GM12872 (cell line): ENCODE measurements around the gene LCE1C.

Experiments
- TF ChIP-seq, protein P1 (sequence below): IDR thresholded peaks from 3 replicates; pipeline ENCODE4 v1.5.1; 2011; ENCODE audit warnings: low read depth, mild to moderate bottlenecking, low read length, moderate library complexity; ENCODE audit not compliant: insufficient read depth

The LCE1C gene

DNA sequence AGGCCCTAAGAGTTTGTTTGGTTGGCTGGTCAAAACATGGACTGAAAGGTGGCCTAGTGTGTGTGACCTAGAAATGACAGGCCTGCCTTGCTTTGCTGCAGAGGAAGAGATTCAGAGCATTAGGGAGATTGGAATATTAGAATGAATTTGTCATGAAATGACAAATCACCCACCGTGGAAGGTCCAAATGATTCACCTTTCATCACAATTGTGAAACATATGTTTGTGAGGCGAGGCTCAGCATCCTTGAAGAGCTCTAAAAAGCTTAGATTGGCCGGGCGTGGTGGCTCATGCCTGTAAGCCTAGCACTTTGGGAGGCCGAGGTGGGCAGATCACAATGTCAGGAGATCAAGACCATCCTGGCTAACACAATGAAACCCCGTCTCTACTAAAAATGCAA is 10.9 kb upstream of the LCE1C start:
- TF ChIP-seq, protein P1, sequence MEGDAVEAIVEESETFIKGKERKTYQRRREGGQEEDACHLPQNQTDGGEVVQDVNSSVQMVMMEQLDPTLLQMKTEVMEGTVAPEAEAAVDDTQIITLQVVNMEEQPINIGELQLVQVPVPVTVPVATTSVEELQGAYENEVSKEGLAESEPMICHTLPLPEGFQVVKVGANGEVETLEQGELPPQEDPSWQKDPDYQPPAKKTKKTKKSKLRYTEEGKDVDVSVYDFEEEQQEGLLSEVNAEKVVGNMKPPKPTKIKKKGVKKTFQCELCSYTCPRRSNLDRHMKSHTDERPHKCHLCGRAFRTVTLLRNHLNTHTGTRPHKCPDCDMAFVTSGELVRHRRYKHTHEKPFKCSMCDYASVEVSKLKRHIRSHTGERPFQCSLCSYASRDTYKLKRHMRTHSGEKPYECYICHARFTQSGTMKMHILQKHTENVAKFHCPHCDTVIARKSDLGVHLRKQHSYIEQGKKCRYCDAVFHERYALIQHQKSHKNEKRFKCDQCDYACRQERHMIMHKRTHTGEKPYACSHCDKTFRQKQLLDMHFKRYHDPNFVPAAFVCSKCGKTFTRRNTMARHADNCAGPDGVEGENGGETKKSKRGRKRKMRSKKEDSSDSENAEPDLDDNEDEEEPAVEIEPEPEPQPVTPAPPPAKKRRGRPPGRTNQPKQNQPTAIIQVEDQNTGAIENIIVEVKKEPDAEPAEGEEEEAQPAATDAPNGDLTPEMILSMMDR: no peak

DNA sequence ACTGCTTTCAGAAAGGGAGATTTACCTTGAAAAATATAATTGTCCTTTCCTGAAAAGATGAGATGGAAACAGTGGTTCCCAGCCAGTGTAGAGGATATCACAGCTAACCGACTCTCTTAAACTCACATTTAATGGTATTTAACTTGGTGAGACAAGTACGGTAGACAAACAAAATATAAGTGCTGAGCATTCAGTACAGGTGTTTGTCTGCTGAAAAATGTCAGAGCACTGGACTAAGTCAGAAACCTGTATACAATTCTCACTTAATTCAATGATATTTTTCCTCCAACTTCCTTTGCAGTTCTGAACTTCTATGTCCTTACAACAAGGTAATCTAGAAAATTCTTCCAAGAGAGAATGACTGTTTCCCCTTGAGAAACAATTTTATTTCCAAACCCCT is 5.2 kb upstream of the LCE1C start, which contains the start of gene LCE1B:
Gene LCE1B, plus strand, starts transcription at position 301 of the 400 bp plus-strand sequence. CDS start 476 bp downstream, outside the sequence.
- TF ChIP-seq, protein P1: no peak

DNA sequence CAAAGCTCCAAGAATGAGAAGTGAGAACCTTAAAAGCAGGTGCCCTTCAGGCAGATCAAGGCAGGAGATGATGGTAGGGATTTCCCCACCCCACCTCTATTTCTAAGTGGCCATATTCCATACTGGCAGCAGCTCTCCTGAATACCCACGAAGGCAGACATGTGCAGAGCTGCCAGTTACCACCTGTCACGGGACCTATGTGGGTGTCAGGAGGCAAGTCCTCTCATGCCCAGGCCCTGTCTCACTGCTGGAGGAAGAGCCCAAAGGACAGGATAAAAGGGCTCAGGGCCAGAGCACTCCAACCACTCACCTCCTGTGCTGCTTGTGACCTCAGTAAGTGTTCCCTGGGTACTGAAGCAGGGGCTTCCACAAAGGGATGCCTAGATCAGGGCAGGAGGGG is 4.6 kb upstream of the LCE1C start:
- TF ChIP-seq, protein P1: no peak

DNA sequence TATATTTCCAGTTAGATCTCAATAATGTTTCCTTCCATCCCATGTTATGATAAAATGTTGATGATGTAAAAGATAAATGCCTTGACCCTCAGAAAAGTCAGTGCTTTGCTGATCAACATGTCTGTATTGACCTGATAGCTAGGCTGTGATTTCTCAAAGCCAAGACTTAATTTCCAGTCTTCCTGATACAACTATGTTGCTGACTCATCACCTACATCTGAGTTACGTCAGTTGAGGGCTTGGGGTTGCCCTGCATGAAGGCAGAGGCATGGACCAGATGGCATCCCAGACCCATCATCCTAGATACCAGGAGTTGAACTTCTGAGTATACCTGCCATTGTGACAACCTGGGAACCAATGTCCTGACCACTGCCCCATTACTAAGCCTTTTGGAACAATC is 5.1 kb downstream of the LCE1C start:
- TF ChIP-seq, protein P1: no peak

DNA sequence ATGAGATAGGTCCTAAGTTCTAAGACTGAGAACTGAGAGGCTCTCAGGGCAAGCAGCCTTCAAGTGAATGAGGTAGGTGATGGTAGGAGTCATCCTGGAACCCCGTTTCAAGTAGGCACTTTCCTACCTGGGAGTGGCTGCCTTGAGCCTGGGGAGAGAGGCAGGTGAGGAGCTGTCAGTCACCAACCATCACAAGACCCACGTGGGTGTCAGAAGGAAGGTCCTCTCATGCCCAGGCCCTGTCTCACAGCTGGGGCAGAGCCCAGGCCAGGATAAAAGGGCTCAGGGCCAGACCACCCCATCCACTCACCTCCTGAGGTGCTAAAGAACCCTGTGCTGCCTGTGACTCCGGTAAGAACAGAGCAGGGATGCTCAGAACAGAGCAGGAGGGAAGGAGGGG is 10.0 kb downstream of the LCE1C start, which contains the start of gene LCE1D:
Gene LCE1D, plus strand, starts transcription at position 301 of the 400 bp plus-strand sequence. CDS start 1,074 bp downstream, outside the sequence.
- TF ChIP-seq, protein P1: no peak

DNA sequence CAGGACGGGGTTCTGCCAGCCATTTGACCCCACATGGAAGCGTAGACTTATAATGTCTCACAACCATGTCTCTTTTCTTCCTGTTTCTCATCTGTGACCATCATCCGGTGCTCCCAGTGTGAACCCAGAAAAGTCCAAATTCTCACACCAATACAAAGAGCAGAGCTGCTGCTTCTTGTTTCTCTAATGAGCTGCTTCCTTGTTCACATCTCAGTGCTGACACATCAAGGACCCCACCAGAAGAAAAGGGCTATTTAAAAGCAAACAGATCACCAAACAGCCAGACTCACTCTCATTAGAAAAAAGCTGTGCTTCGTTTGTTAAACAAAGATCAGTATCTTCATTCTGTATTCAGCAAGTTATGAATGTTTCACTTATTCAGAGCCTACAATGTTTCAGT is 10.8 kb downstream of the LCE1C start:
- TF ChIP-seq, protein P1: no peak

DNA sequence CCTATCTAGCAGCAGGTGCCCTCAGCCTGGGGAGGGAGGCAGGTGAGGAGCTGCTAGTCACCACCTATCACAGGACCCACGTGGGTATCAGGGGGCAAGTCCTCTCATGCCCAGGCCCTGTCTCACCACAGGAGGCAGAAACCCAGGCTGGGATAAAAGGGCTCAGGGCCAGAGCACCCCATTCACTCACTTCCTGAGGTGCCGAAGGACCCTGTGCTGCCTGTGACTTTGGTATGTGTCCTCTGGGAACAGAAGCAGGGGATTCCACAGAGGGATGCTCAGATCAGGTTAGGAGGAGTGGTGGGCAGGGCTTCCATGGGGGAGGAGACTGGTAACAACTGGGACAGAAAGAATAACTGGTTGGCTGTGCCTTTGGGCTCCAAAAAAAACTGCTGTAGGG is 20.4 kb downstream of the LCE1C start, which contains the start of gene LCE1E:
Gene LCE1E, plus strand, starts transcription at position 181 of the 400 bp plus-strand sequence. CDS start 1,043 bp downstream, outside the sequence.
- TF ChIP-seq, protein P1: no peak
